Measurements from ENCODE around the gene SERPINC1.
"Not testable (repeated sequence)": the region's sequence is repeated elsewhere in the genome, so short reads cannot be mapped to it uniquely, and the experiment has no call there.

The SERPINC1 gene

GRCh38 chr1:173863224-173864161 lies 53.6 kb downstream of the SERPINC1 start:
- no peak for DNase-seq (ENCODE audit: low read depth in 2 of 2)

GRCh38 chr1:173862769-173863223 lies 54.3 kb downstream of the SERPINC1 start:
- no peak for DNase-seq (ENCODE audit: low read depth in 2 of 2)

GRCh38 chr1:173862146-173862768 lies 54.9 kb downstream of the SERPINC1 start:
- DNase-seq (ENCODE audit: low read depth in 2 of 2): not testable (repeated sequence)

- no peak for DNase-seq (ENCODE audit: low read depth in 2 of 2)
Observed at GRCh38 chr1:173861731-173862145, 55.4 kb downstream of the SERPINC1 start.

GRCh38 chr1:173860065-173860464 lies 57.1 kb downstream of the SERPINC1 start:
- no peak for DNase-seq (ENCODE audit: low read depth in 2 of 2)

- DNase-seq (ENCODE audit: low read depth in 2 of 2): not testable (repeated sequence)
Observed at GRCh38 chr1:173859547-173859946, 57.6 kb downstream of the SERPINC1 start.

- DNase-seq (ENCODE audit: low read depth in 2 of 2): no peak
Observed at GRCh38 chr1:173857363-173857917, 59.7 kb downstream of the SERPINC1 start.

GRCh38 chr1:173856903-173857302 lies 60.2 kb downstream of the SERPINC1 start:
- no peak for DNase-seq (ENCODE audit: low read depth in 2 of 2)

GRCh38 chr1:173856014-173856413 lies 61.1 kb downstream of the SERPINC1 start:
- no peak for DNase-seq (ENCODE audit: low read depth in 2 of 2)

All from stimulated activated CD8-positive, alpha-beta memory T cell treated with anti-CD3 and anti-CD28 coated beads, Interleukin-7, amount 100 ng/mL, for 1 hour (primary cell).